HG03575 (cell line): ENCODE results near the gene EHF.
"Not testable (repeated sequence)": the region's sequence is repeated elsewhere in the genome, so short reads cannot be mapped to it uniquely, and the experiment has no call there.

Source experiments
- ATAC-seq: cut with Tn5 transposase; IDR thresholded peaks from one replicate; pipeline ENCODE4 v1.9.1; 2021; ENCODE audit not compliant: unreplicated experiment, insufficient number of reproducible peaks, low FRiP score; ENCODE audit errors: extremely low read depth

The EHF gene

GRCh38 chr11:34682825-34683224 is 61.9 kb downstream of the EHF start:
- ATAC-seq, result no peak

GRCh38 chr11:34683396-34683795 is 62.5 kb downstream of the EHF start:
- no peak for ATAC-seq

GRCh38 chr11:34685864-34686263 is 65.0 kb downstream of the EHF start:
- no peak for ATAC-seq

DNA sequence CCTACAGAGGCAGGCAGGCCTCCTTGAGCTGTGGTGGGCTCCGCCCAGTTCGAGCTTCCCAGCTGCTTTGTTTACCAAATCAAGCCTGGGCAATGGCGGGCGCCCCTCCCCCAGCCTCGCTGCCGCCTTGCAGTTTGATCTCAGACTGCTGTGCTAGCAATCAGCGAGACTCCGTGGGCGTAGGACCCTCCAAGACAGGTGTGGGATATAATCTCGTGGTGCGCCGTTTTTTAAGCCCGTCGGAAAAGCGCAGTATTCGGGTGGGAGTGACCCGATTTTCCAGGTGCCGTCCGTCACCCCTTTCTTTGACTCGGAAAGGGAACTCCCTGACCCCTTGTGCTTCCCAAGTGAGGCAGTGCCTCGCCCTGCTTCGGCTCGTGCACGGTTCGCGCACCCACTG is 71.4 kb downstream of the EHF start:
- not testable (repeated sequence) for ATAC-seq

GRCh38 chr11:34696862-34697261 is 76.0 kb downstream of the EHF start:
- ATAC-seq, result no peak

DNA sequence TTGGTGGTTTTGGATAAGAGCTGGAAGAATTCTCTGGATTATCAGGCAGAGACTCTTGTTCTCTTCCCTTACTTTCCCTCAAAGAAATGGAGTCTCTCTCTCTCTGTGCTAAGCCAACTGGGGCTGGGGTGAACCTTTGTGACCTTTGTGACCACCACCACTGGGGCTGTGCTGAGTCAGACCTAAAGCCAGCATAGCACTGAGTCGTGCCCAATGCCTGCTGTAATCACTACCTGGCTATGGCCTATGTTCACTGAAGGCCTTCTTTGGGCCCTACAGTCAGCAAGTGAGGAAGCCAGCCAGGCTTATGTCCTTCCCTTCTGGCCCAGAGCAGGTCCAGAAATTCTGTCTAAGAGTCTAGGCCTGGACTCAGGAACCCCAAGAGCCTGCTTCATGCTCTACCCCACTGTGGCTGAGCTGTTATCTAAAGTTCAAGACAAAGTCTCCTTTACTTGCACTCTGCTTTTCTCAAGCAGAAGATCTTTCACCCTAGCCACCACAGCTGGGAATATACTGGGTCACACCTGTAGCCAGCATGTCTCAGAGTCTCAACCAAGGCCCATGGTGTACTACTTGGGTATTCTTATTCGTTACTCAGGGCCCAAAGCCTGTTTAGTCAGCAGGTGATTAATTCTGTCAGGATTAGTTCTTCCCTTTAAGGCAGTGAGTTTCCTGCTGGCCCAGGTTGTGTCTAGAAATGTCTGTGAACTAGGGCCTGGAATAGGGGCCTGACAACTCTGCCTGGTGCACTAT is 86.0 kb downstream of the EHF start:
- ATAC-seq, result no peak

DNA sequence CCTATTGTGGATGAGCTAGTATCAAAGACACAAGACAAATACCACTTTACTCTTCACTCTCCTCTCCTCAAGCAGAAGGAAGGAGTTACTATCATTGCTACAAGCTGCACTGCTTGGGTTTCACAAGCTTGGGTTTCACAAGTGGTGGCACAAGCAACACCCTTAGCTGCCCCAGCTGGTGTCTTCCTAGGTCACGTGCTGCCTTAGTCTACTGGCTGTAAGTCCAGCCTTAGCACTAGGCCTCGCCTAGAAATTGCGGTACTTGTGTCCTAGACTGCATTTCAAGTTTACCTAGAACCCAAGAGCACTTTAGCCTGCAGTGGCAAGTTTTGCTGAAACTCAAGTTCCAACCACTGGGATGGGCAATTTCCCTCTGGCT is 86.6 kb downstream of the EHF start:
- no peak for ATAC-seq
